Nephron progenitor cell (in vitro differentiated cells): ENCODE data around the gene HOXB1.
A peak's percentile ranks its signal among the peaks of the same experiment; 100 is the strongest.

ENCODE experiments used
- DNase-seq: peaks from one replicate; pipeline ENCODE4 v3.0.0; 2021
- H3K27ac Mint-ChIP-seq: 2 replicates; pipeline ENCODE4 v1.8.0; 2021; ENCODE audit warnings: mild to moderate bottlenecking, moderate library complexity, mixed read lengths
- H3K27me3 Mint-ChIP-seq: 2 replicates; pipeline ENCODE4 v1.8.0; 2021; ENCODE audit warnings: mild to moderate bottlenecking, low read depth, mixed read lengths; ENCODE audit not compliant: poor library complexity
- H3K36me3 Mint-ChIP-seq: 2 replicates; pipeline ENCODE4 v1.8.0; 2021; ENCODE audit warnings: low read depth, mixed read lengths
- H3K4me1 Mint-ChIP-seq: 2 replicates; pipeline ENCODE4 v1.8.0; 2021; ENCODE audit warnings: mixed read lengths
- H3K4me3 Mint-ChIP-seq: 2 replicates; pipeline ENCODE4 v1.8.0; 2021; ENCODE audit warnings: mild to moderate bottlenecking, moderate library complexity, mixed read lengths
- H3K9me3 Mint-ChIP-seq: 2 replicates; pipeline ENCODE4 v1.8.0; 2021; ENCODE audit warnings: mild to moderate bottlenecking, moderate library complexity, mixed read lengths
- CTCF ChIP-seq: fragments of 200-600 bp; sonication (generic); IDR thresholded peaks from 2 replicates; pipeline ENCODE4 v1.5.0; 2021; ENCODE audit warnings: antibody characterized with exemption

The HOXB1 gene

GRCh38 chr17:48515925-48516900, 14.6 kb downstream of the HOXB1 start:
- H3K27ac Mint-ChIP-seq: no peak overlapping the region
- peaks cover 3% of the 10 kb centered on the region for H3K9me3 Mint-ChIP-seq
- peaks cover 8% of the 10 kb centered on the region for H3K36me3 Mint-ChIP-seq
- H3K4me3 Mint-ChIP-seq: no peak overlapping the region
- peaks cover 11% of the 10 kb centered on the region for H3K27me3 Mint-ChIP-seq
- no peak for DNase-seq
- no peak for TF ChIP-seq CTCF
- H3K4me1 Mint-ChIP-seq: peaks cover 57% of the 10 kb centered on the region

DNA sequence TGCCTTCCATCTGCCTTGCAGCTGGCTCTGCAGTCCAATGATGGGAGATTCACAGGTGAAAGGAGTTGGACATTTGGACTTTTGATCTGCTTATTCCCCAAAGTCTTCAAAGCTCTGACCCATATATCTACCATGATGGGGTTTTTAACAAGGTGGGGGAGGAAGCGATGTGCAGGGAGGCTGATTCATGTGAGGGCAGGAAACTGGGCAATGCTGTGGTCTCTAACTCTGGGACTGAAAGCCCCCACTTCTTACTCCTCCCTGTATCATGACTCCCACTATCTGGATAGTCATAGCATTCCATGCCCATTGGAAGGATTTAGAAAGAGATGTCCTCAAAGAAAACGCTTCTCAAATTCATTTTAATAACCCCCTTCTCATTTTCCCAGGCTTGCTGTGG, 16.3 kb downstream of the HOXB1 start:
- no peak for DNase-seq
- Mint-ChIP-seq H3K9me3 (peaks cover 3% of the 10 kb centered on the region), H3K27me3 (peaks cover 11% of the 10 kb centered on the region), H3K36me3 (peaks cover 3% of the 10 kb centered on the region), H3K4me1 (peaks cover 42% of the 10 kb centered on the region), H3K27ac (no peak overlapping the region), H3K4me3 (no peak overlapping the region)
- TF ChIP-seq CTCF: no peak

DNA sequence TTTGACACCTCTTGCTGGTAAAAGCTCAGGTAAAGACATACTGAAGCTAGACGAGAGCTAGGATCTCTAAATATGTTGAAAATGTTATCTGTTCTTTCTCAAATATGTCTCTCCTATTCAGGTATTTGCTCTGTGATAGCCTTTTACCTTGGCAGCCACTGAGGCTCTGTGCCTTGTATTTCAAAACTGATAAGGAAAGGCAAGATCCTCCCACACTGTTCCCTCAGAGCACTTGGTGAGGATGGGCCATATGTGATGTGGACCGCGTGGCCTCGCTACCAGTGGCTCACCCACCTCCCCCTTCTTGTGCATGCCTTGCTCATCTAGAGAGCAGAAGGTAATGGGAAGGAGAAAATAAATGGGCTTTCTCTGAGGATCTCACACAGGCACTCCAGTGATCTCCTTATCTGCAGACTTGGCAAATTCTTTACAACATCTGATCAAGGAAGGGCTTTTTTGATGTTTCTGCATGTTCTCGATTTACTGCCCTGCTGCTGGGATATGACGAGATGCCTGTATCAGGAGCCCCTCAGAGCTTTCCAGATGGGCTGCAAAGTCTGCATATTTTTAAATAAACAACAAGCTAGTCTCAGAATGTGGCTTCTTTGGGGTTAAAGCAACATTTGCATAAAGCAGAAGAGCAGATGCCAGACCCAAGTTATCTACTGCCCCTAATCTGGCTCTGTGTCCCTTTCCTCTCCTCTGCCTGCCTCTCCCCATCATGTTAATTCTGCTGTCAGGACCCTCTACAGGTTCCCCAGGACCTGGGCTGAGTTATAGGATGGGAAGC, 16.9 kb downstream of the HOXB1 start:
- no peak for TF ChIP-seq CTCF
- no peak overlapping the region for H3K4me3 Mint-ChIP-seq
- H3K27ac Mint-ChIP-seq: peak overlapping the region; percentile 66
- H3K9me3 Mint-ChIP-seq: peaks cover 3% of the 10 kb centered on the region
- H3K27me3 Mint-ChIP-seq: peaks cover 11% of the 10 kb centered on the region
- no peak for DNase-seq
- H3K36me3 Mint-ChIP-seq: peaks cover 3% of the 10 kb centered on the region
- peaks cover 39% of the 10 kb centered on the region for H3K4me1 Mint-ChIP-seq

DNA sequence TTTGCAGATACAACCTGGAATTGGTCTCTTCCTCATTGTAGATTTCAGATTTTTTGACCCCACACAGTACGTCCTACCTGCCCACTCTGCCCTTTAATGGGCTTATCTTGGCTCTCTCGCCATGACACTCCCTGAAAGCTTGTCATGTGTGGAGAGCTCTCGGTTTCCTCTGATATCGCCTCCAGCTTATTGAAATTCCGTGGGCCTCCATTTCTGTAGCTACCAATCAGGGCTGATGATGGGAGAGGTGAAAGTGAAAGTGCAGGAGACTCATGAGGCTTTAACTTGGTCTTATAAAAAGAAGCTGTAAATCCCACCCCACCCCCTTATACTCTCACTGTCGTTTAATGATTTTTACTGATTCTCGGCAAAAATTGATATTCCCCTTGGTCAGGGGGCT, 17.7 kb downstream of the HOXB1 start:
- no peak overlapping the region for H3K4me3 Mint-ChIP-seq
- H3K4me1 Mint-ChIP-seq: peaks cover 39% of the 10 kb centered on the region
- DNase-seq: no peak
- H3K36me3 Mint-ChIP-seq: peaks cover 3% of the 10 kb centered on the region
- H3K9me3 Mint-ChIP-seq: peaks cover 3% of the 10 kb centered on the region
- no peak overlapping the region for H3K27ac Mint-ChIP-seq
- no peak for TF ChIP-seq CTCF
- peaks cover 11% of the 10 kb centered on the region for H3K27me3 Mint-ChIP-seq

DNA sequence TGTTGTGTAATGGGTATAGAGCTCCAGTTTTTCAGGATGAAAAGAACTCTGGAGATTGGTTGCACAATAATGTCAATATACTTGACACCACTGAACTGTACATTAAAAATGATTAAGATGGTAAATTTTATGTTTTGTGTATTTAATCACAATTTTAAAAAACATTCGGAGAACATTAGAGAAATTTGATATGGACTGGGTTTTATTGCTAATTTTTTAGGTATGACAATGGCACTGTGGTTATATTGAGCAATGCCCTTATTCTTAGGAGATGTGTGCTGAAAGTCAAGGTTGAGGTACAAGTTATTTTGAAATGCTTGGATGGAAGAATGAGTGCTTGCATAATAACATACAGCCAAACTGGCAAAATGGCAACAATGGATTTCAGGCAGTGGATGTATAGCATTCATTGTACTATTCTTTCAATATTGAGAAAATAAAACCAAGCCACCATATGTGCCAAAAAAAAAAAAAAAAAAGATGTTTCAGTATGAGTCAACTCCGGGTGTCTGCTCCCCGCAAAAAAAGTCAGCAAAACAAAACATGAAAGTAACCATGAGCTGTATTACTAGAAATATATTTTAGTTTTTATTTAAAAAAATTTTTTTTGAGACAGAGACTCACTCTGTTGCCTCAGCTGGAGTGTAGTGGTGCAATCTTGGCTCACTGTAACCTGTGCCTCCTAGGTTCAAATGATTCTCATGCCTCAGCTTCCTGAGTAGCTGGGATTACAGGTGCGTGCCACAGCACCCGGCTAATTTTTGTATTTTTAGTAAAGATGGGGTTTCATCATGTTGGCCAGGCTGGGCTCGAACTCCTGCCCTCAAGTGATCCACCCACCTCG, 19.8 kb downstream of the HOXB1 start:
- DNase-seq: no peak
- H3K4me1 Mint-ChIP-seq: peaks cover 38% of the 10 kb centered on the region
- H3K9me3 Mint-ChIP-seq: peaks cover 3% of the 10 kb centered on the region
- no peak overlapping the region for H3K27ac Mint-ChIP-seq
- H3K36me3 Mint-ChIP-seq: peaks cover 3% of the 10 kb centered on the region
- no peak for TF ChIP-seq CTCF
- peaks cover 11% of the 10 kb centered on the region for H3K27me3 Mint-ChIP-seq
- H3K4me3 Mint-ChIP-seq: no peak overlapping the region
